CD14-positive monocyte (primary cell): ENCODE results near the gene ARHGAP15. TPM values are rescaled to one million over a fixed set of nuclear protein-coding genes. Genes with fewer than 3 reads are reported as not detected.

Experiments used
- DNase-seq, 3 donors: peaks; one replicate each; pipeline ENCODE4 v3.0.0-alpha.2; 2011 to 2022
- H2AFZ ChIP-seq: 2 replicates; pipeline ENCODE4 v1.6.0; 2012; ENCODE audit warnings: mild to moderate bottlenecking, low read depth, low read length, inconsistent platforms; ENCODE audit not compliant: insufficient read depth, poor library complexity, severe bottlenecking
- H3K27ac ChIP-seq, 2 donors: 1 replicate in 1 of 2; 2 replicates in 1 of 2; pipeline ENCODE4 v1.5.1; 2012 to 2013; ENCODE audit warnings: low read length in 2 of 2, control low read depth in 1 of 2, inconsistent platforms in 1 of 2, low read depth in 1 of 2, mild to moderate bottlenecking in 1 of 2
- H3K27me3 ChIP-seq, 2 donors: one replicate each; pipeline versions ENCODE4 v1.6.0 to v1.6.1; 2011 to 2013; ENCODE audit warnings: low read length in 2 of 2; ENCODE audit not compliant: control insufficient read depth in 2 of 2, insufficient read depth in 2 of 2
- H3K36me3 ChIP-seq, 2 donors: replicated peaks in 1 of 2; 1 replicate in 1 of 2; 2 replicates in 1 of 2; pipeline versions ENCODE4 v1.5.1 to v1.6.1; 2012 to 2013; ENCODE audit warnings: low read length in 2 of 2, control low read depth in 1 of 2, inconsistent platforms in 1 of 2, mild to moderate bottlenecking in 1 of 2; ENCODE audit not compliant: insufficient read depth in 2 of 2, control insufficient read depth in 1 of 2
- H3K4me1 ChIP-seq, 2 donors: 1 replicate in 1 of 2; 2 replicates in 1 of 2; pipeline versions ENCODE4 v1.5.1 to v1.6.1; 2012 to 2013; ENCODE audit warnings: low read length in 2 of 2, control low read depth in 1 of 2, inconsistent platforms in 1 of 2, mild to moderate bottlenecking in 1 of 2, moderate library complexity in 1 of 2; ENCODE audit not compliant: insufficient read depth in 2 of 2, control insufficient read depth in 1 of 2
- H3K4me2 ChIP-seq: replicated peaks from 2 replicates; pipeline ENCODE3; 2012; ENCODE audit warnings: low read length, moderate library complexity, mild to moderate bottlenecking; ENCODE audit not compliant: poor library complexity, severe bottlenecking; ENCODE audit errors: extremely low read depth
- H3K4me3 ChIP-seq, 3 experiments: fragments of 200-600 bp in 1 of 3; sonication (generic) in 1 of 3; replicated peaks in 1 of 3; 1 replicate in 2 of 3; 2 replicates in 1 of 3; pipeline ENCODE4 v1.5.1; 2011 to 2013; ENCODE audit warnings: low read length in 3 of 3, mild to moderate bottlenecking in 3 of 3, control low read depth in 2 of 3, low read depth in 2 of 3, inconsistent platforms in 1 of 3, moderate library complexity in 1 of 3
- H3K79me2 ChIP-seq: 2 replicates; pipeline ENCODE4 v1.6.0; 2012; ENCODE audit warnings: mild to moderate bottlenecking, control low read depth, inconsistent platforms, low read length, moderate library complexity; ENCODE audit not compliant: insufficient read depth
- H3K9ac ChIP-seq: 2 replicates; pipeline ENCODE4 v1.6.0; 2017; ENCODE audit warnings: low read length, mild to moderate bottlenecking; ENCODE audit not compliant: insufficient read depth, poor library complexity, severe bottlenecking
- H3K9me3 ChIP-seq, 2 donors: replicated peaks in 1 of 2; 1 replicate in 1 of 2; 2 replicates in 1 of 2; pipeline versions ENCODE4 v1.5.1 to v1.6.1; 2012 to 2013; ENCODE audit warnings: low read length in 2 of 2, control low read depth in 1 of 2; ENCODE audit not compliant: control insufficient read depth in 1 of 2, insufficient read depth in 1 of 2
- H4K20me1 ChIP-seq: 2 replicates; pipeline ENCODE4 v1.6.0; 2012; ENCODE audit warnings: mild to moderate bottlenecking, low read length, control low read depth, moderate library complexity; ENCODE audit not compliant: insufficient read depth
- H3K27ac Mint-ChIP-seq, 7 donors: one replicate each; pipeline ENCODE4 v1.8.0; 2020; ENCODE audit warnings: mild to moderate bottlenecking in 7 of 7, mixed read lengths in 7 of 7, moderate library complexity in 6 of 7, inconsistent platforms in 2 of 7
- H3K27me3 Mint-ChIP-seq, 3 donors: one replicate each; pipeline ENCODE4 v1.8.0; 2021 to 2022; ENCODE audit warnings: low read depth in 3 of 3, mild to moderate bottlenecking in 3 of 3, mixed read lengths in 3 of 3, moderate library complexity in 3 of 3, inconsistent platforms in 1 of 3
- H3K36me3 Mint-ChIP-seq, 2 donors: one replicate each; pipeline ENCODE4 v1.8.0; 2020; ENCODE audit warnings: mixed read lengths in 2 of 2, inconsistent platforms in 1 of 2, mild to moderate bottlenecking in 1 of 2
- H3K4me1 Mint-ChIP-seq: one replicate; pipeline ENCODE4 v1.8.0; 2020; ENCODE audit warnings: mild to moderate bottlenecking, mixed read lengths
- H3K4me3 Mint-ChIP-seq, 2 donors: one replicate each; pipeline ENCODE4 v1.8.0; 2020; ENCODE audit warnings: mild to moderate bottlenecking in 2 of 2, mixed read lengths in 2 of 2, moderate library complexity in 1 of 2
- H3K9me3 Mint-ChIP-seq, 7 donors: one replicate each; pipeline ENCODE4 v1.8.0; 2020 to 2022; ENCODE audit warnings: mixed read lengths in 7 of 7, mild to moderate bottlenecking in 6 of 7, moderate library complexity in 6 of 7, inconsistent platforms in 2 of 7
- CTCF ChIP-seq: fragments of 200-600 bp; IDR thresholded peaks from one replicate; pipeline ENCODE4 v1.8.0; 2022; ENCODE audit warnings: antibody characterized with exemption, mild to moderate bottlenecking
- WGBS: methylation state at CpG from one replicate; pipeline ENCODE4 v1.1.5; 2013; ENCODE audit warnings: missing lambda C conversion rate; ENCODE audit not compliant: insufficient coverage; 5-methylcytosine and 5-hydroxymethylcytosine counted together
- intact Hi-C, 2 donors: fragments of 100-400 bp; cut with micrococcal nuclease; formaldehyde crosslinking; loops; one replicate each; pipeline versions ENCODE4 v1.15.0 to v1.15.1; 2023
- polyA plus RNA-seq, 3 donors: library from polyadenylated mRNA; depleted of rRNA in 1 of 3; unstranded in 2 of 3; stranded (reverse) in 1 of 3; fragments of 300-500 nt in 2 of 3; fragments of >200 nt in 1 of 3; fragmentation: Illumina TruSeq in 2 of 3; gene quantifications; 1 replicate in 2 of 3; 2 replicates in 1 of 3; pipeline ENCODE4 v1.2.3, GENCODE V29; 2012 to 2021

Gene ARHGAP15
- polyA plus RNA-seq, 3 donors = 35.4 to 50.9 (median 50.7) TPM

- DNase-seq = no peak
- no peaks in the 10 kb centered on the region for H3K27me3 Mint-ChIP-seq
- peaks cover 0 to 5% of the 10 kb centered on the region in 2 donors for H3K9me3 ChIP-seq
- no peak for TF ChIP-seq CTCF
- H2AFZ ChIP-seq = no peak overlapping the region
- no peak overlapping the region for H3K9ac ChIP-seq
- peaks cover 75% of the 10 kb centered on the region for H3K79me2 ChIP-seq
- peaks cover 2 to 9% (median 5%) of the 10 kb centered on the region in 7 donors for H3K9me3 Mint-ChIP-seq
- H3K36me3 ChIP-seq = peaks cover 2 to 4% of the 10 kb centered on the region in 2 donors
- H3K36me3 Mint-ChIP-seq = peaks cover 20 to 26% of the 10 kb centered on the region in 2 donors
- no peaks in the 10 kb centered on the region for H3K27me3 ChIP-seq
- peak overlapping the region in 1 of 7 donors; percentile 79 for H3K27ac Mint-ChIP-seq
- H3K27ac ChIP-seq = no peak overlapping the region
- H3K4me3 ChIP-seq = no peak overlapping the region
- peaks cover 1% of the 10 kb centered on the region for H3K4me1 Mint-ChIP-seq
- no peak overlapping the region for H3K4me2 ChIP-seq
- intact Hi-C loops = no loop called here
- no peak overlapping the region for H3K4me3 Mint-ChIP-seq
- no peaks in the 10 kb centered on the region for H3K4me1 ChIP-seq
- H4K20me1 ChIP-seq = peaks cover 12% of the 10 kb centered on the region
Measured at GRCh38 chr2:143181494-143181893, 52.3 kb downstream of the ARHGAP15 start.

- Histone ChIP-seq H3K4me1 (no peaks in the 10 kb centered on the region), H3K27ac (peak overlapping the region in 1 of 2 donors; percentile 24), H3K79me2 (peaks cover 75% of the 10 kb centered on the region), H3K4me2 (no peak overlapping the region), H4K20me1 (peaks cover 16% of the 10 kb centered on the region), H3K9ac (no peak overlapping the region), H3K4me3 (no peak overlapping the region), H2AFZ (no peak overlapping the region), H3K27me3 (no peaks in the 10 kb centered on the region), H3K9me3 (peaks cover 0 to 5% of the 10 kb centered on the region in 2 donors), H3K36me3 (no peaks in the 10 kb centered on the region)
- intact Hi-C loops = no loop called here
- Mint-ChIP-seq H3K27me3 (no peaks in the 10 kb centered on the region), H3K4me1 (peaks cover 1% of the 10 kb centered on the region), H3K9me3 (peaks cover 2 to 9% (median 5%) of the 10 kb centered on the region in 7 donors), H3K4me3 (no peak overlapping the region), H3K27ac (peak overlapping the region in 2 of 7 donors; percentile 56 to 63), H3K36me3 (peaks cover 20 to 22% of the 10 kb centered on the region in 2 donors)
- no peak for DNase-seq
- WGBS = 100% methylated on average over 1 of the region's 2 CpGs
- no peak for TF ChIP-seq CTCF
Measured at GRCh38 chr2:143182649-143183048, 53.4 kb downstream of the ARHGAP15 start.
